WTC11 (cell line): ENCODE data around the gene PSMD13. TPM values are rescaled to one million over a fixed set of nuclear protein-coding genes. Genes with fewer than 3 reads are reported as not detected.

Experiments used
- ATAC-seq: fragments of 200-7000 bp; cut with Tn5 transposase; 2 replicates; pipeline ENCODE4 v1.10.0; 2021; ENCODE audit warnings: mild to moderate bottlenecking, moderate library complexity
- CTCF ChIA-PET: fragments of 300-600 bp; sonication (Branson Sonifier 250); formaldehyde crosslinking; loops from one replicate; lab custom pipeline; 2021; ENCODE audit warnings: antibody characterized with exemption; lab: Charles Lee
- POLR2A ChIA-PET: fragments of 350-600 bp; sonication (Branson Sonifier 250); formaldehyde crosslinking; loops from one replicate; lab custom pipeline; 2021; ENCODE audit warnings: antibody characterized with exemption; lab: Charles Lee
- DNase-seq: peaks from one replicate; pipeline ENCODE4 v3.0.0; 2021; ENCODE audit warnings: low spot score
- H3K27ac Mint-ChIP-seq: 2 replicates; pipeline ENCODE4 v1.8.0; 2021; ENCODE audit warnings: mixed read lengths
- H3K27me3 Mint-ChIP-seq: 2 replicates; pipeline ENCODE4 v1.8.0; 2021; ENCODE audit warnings: low read depth, mild to moderate bottlenecking, moderate library complexity, mixed read lengths
- H3K36me3 Mint-ChIP-seq: 2 replicates; pipeline ENCODE4 v1.8.0; 2021; ENCODE audit warnings: mixed read lengths
- H3K4me1 Mint-ChIP-seq: 2 replicates; pipeline ENCODE4 v1.8.0; 2022; ENCODE audit warnings: mixed read lengths
- H3K4me3 Mint-ChIP-seq: 2 replicates; pipeline ENCODE4 v1.8.0; 2021; ENCODE audit warnings: mild to moderate bottlenecking, moderate library complexity, mixed read lengths
- H3K9me3 Mint-ChIP-seq: 2 replicates; pipeline ENCODE4 v1.8.0; 2021; ENCODE audit warnings: mixed read lengths
- AR ChIP-seq: fragments of 250-450 bp; sonication (Bioruptor Pico); IDR thresholded peaks from 2 replicates; pipeline ENCODE4 v1.9.0; 2021; ENCODE audit warnings: mild to moderate bottlenecking
- ATF1 ChIP-seq: sonication (generic); formaldehyde crosslinking; IDR thresholded peaks from 2 replicates; pipeline ENCODE4 v1.8.1; 2023; ENCODE audit warnings: mild to moderate bottlenecking, moderate library complexity, missing genetic modification reagents
- ATF6 ChIP-seq: sonication (generic); formaldehyde crosslinking; IDR thresholded peaks from 2 replicates; pipeline ENCODE4 v1.8.1; 2023; ENCODE audit warnings: mild to moderate bottlenecking, missing genetic modification reagents
- CREB1 ChIP-seq: sonication (generic); formaldehyde crosslinking; IDR thresholded peaks from 2 replicates; pipeline ENCODE4 v1.8.0; 2023; ENCODE audit warnings: mild to moderate bottlenecking, missing genetic modification reagents
- CREM ChIP-seq: sonication (generic); formaldehyde crosslinking; IDR thresholded peaks from 2 replicates; pipeline ENCODE4 v1.8.1; 2022; ENCODE audit warnings: mild to moderate bottlenecking, missing genetic modification reagents, moderate library complexity
- ELF4 ChIP-seq: sonication (generic); formaldehyde crosslinking; IDR thresholded peaks from 2 replicates; pipeline ENCODE4 v1.8.1; 2022; ENCODE audit warnings: low read depth, mild to moderate bottlenecking, moderate library complexity, missing genetic modification reagents
- HMGXB4 ChIP-seq: sonication (generic); formaldehyde crosslinking; IDR thresholded peaks from 2 replicates; pipeline ENCODE4 v1.8.1; 2023; ENCODE audit warnings: mild to moderate bottlenecking, moderate library complexity, missing genetic modification reagents
- JAZF1 ChIP-seq: fragments of 250-450 bp; sonication (Bioruptor Pico); IDR thresholded peaks from 2 replicates; pipeline ENCODE4 v1.9.0; 2021; ENCODE audit warnings: moderate library complexity, mild to moderate bottlenecking, inconsistent platforms
- NR1H2 ChIP-seq: sonication (generic); formaldehyde crosslinking; IDR thresholded peaks from 2 replicates; pipeline ENCODE4 v1.9.0; 2021; ENCODE audit warnings: mild to moderate bottlenecking, moderate library complexity, missing genetic modification reagents
- NR2C2 ChIP-seq: sonication (generic); formaldehyde crosslinking; IDR thresholded peaks from 2 replicates; pipeline ENCODE4 v1.8.0; 2022; ENCODE audit warnings: mild to moderate bottlenecking, missing genetic modification reagents
- SMAD3 ChIP-seq: sonication (generic); formaldehyde crosslinking; IDR thresholded peaks from 2 replicates; pipeline ENCODE4 v1.8.0; 2022; ENCODE audit warnings: missing genetic modification reagents, mild to moderate bottlenecking, borderline replicate concordance
- SMAD4 ChIP-seq: sonication (generic); formaldehyde crosslinking; IDR thresholded peaks from 2 replicates; pipeline ENCODE4 v1.8.0; 2022; ENCODE audit warnings: mild to moderate bottlenecking, missing genetic modification reagents
- SOX15 ChIP-seq: fragments of 250-450 bp; sonication (Bioruptor Pico); IDR thresholded peaks from 2 replicates; pipeline ENCODE4 v1.9.0; 2021; ENCODE audit warnings: mild to moderate bottlenecking
- STAT6 ChIP-seq: sonication (generic); formaldehyde crosslinking; conservative IDR thresholded peaks from 2 replicates; pipeline ENCODE4 v1.8.1; 2023; ENCODE audit warnings: mild to moderate bottlenecking, low read depth, missing genetic modification reagents, moderate library complexity
- TP53 ChIP-seq: sonication (generic); formaldehyde crosslinking; IDR thresholded peaks from 2 replicates; pipeline ENCODE4 v1.8.1; 2023; ENCODE audit warnings: mild to moderate bottlenecking, missing genetic modification reagents
- ZBTB21 ChIP-seq: sonication (generic); formaldehyde crosslinking; IDR thresholded peaks from 2 replicates; pipeline ENCODE4 v1.8.1; 2023; ENCODE audit warnings: mild to moderate bottlenecking, missing genetic modification reagents, borderline replicate concordance
- total RNA-seq: library from RNA; stranded (reverse); gene quantifications from 3 replicates; pipeline ENCODE4 v1.2.3, GENCODE V29; 2021

PSMD13 gene
- total RNA-seq, 1 experiment from 2014 or later, result 148 TPM

- TF ChIP-seq AR (CRISPR knock-in tag) (no peak), CREB1 (CRISPR knock-in tag) (no peak), CREM (no peak), STAT6 (CRISPR knock-in tag) (no peak), ATF1 (no peak), SMAD3 (no peak), NR2C2 (CRISPR knock-in tag) (no peak), ELF4 (CRISPR knock-in tag) (no peak), SMAD4 (CRISPR knock-in tag) (no peak), NR1H2 (CRISPR knock-in tag) (no peak)
- ChIA-PET CTCF (interaction anchor here (0.9 to 4.8 kb wide), 4 partner anchors 16 to 75 kb away, joined by 3 to 34 read pairs (median 14); no protein-coding TSS in a partner anchor), POLR2A (interaction anchor here (1.0 to 2.6 kb wide), 2 partner anchors 11 to 38 kb away, joined by 5 to 9 read pairs; no protein-coding TSS in a partner anchor)
- H3K27ac Mint-ChIP-seq, result no peak overlapping the region
- peak overlapping the region; percentile 65 for H3K4me3 Mint-ChIP-seq
- DNase-seq (peak; percentile 16), ATAC-seq (no peak)
- peaks cover 17% of the 10 kb centered on the region; the same call in 1 of the 2 replicates for H3K36me3 Mint-ChIP-seq
- H3K4me1 Mint-ChIP-seq, result peaks cover 40% of the 10 kb centered on the region
- H3K9me3 Mint-ChIP-seq, result no peaks in the 10 kb centered on the region
- H3K27me3 Mint-ChIP-seq, result peaks cover 18% of the 10 kb centered on the region
These were observed 52.6 kb downstream of the PSMD13 start for GRCh38 chr11:289398-289711.

- ChIA-PET POLR2A (interaction anchor here (1.0 to 2.6 kb wide), 2 partner anchors 10 to 39 kb away, joined by 5 to 9 read pairs; no protein-coding TSS in a partner anchor), CTCF (interaction anchor here (0.9 to 4.8 kb wide), 6 partner anchors 8 to 74 kb away, joined by 3 to 34 read pairs (median 4); no protein-coding TSS in a partner anchor)
- peak overlapping the region; percentile 65 for H3K4me3 Mint-ChIP-seq
- H3K27ac Mint-ChIP-seq, result no peak overlapping the region; the same call in 1 of the 2 replicates
- H3K9me3 Mint-ChIP-seq, result no peaks in the 10 kb centered on the region
- H3K4me1 Mint-ChIP-seq, result peaks cover 39% of the 10 kb centered on the region
- TF ChIP-seq ATF6 (no peak), HMGXB4 (CRISPR knock-in tag) (0 out of 2 replicates have a peak, but pooled peaks have one; percentile 67), JAZF1 (CRISPR knock-in tag) (no peak), ZBTB21 (CRISPR knock-in tag) (0 out of 2 replicates have a peak, but pooled peaks have one; percentile 22), TP53 (CRISPR knock-in tag) (no peak), SOX15 (CRISPR knock-in tag) (no peak)
- DNase-seq (peak; percentile 13), ATAC-seq (no peak)
- peaks cover 18% of the 10 kb centered on the region for H3K27me3 Mint-ChIP-seq
- H3K36me3 Mint-ChIP-seq, result peaks cover 17% of the 10 kb centered on the region; the same call in 1 of the 2 replicates
These were observed 53.2 kb downstream of the PSMD13 start for GRCh38 chr11:289712-290620.
